Upper lobe of left lung (tissue), 6 donors: ENCODE results near the gene DEXI. TPM values are rescaled to one million over a fixed set of nuclear protein-coding genes. Genes with fewer than 3 reads are reported as not detected.

ENCODE experiments used
- ATAC-seq, 2 donors: fragments of 200-7000 bp; cut with Tn5 transposase; one replicate each; pipeline ENCODE4 v1.9.1; 2022; ENCODE audit warnings: mild to moderate bottlenecking in 2 of 2, moderate library complexity in 2 of 2; ENCODE audit not compliant: low FRiP score in 2 of 2
- DNase-seq, 2 donors: peaks; one replicate each; pipeline ENCODE4 v3.0.0-alpha.2; 2019 to 2020
- H3K27ac ChIP-seq, 4 donors: fragments of 200-600 bp; sonication (generic); one replicate each; pipeline ENCODE4 v1.5.1; 2016 to 2019
- H3K27me3 ChIP-seq, 4 donors: fragments of 200-600 bp; sonication (generic); one replicate each; pipeline ENCODE4 v1.5.1; 2017 to 2019
- H3K36me3 ChIP-seq, 4 donors: fragments of 200-600 bp; sonication (generic); one replicate each; pipeline ENCODE4 v1.5.1; 2016 to 2019
- H3K4me1 ChIP-seq, 4 donors: fragments of 200-600 bp; sonication (generic); one replicate each; pipeline ENCODE4 v1.5.1; 2018 to 2019
- H3K4me3 ChIP-seq, 4 donors: fragments of 200-600 bp; sonication (generic); one replicate each; pipeline ENCODE4 v1.5.1; 2017 to 2019; ENCODE audit warnings: mild to moderate bottlenecking in 2 of 4, moderate library complexity in 1 of 4
- H3K9me3 ChIP-seq, 4 donors: fragments of 200-600 bp; sonication (generic); one replicate each; pipeline ENCODE4 v1.5.1; 2018 to 2019
- EP300 ChIP-seq, 4 donors: sonication (generic); formaldehyde crosslinking; IDR thresholded peaks; one replicate each; pipeline ENCODE4 v1.5.1; 2017; ENCODE audit warnings: antibody characterized with exemption in 4 of 4, control low read depth in 2 of 4
- POLR2A ChIP-seq, 4 donors: fragments of 450-650 bp; IDR thresholded peaks; one replicate each; pipeline ENCODE4 v1.5.1; 2016 to 2017; ENCODE audit warnings: antibody characterized with exemption in 4 of 4, mild to moderate bottlenecking in 2 of 4
- POLR2AphosphoS5 ChIP-seq, 2 donors: sonication (generic); formaldehyde crosslinking; IDR thresholded peaks; one replicate each; pipeline ENCODE4 v1.5.1; 2017; ENCODE audit warnings: antibody characterized with exemption in 2 of 2
- WGBS, 2 donors: methylation state at CpG; one replicate each; pipeline ENCODE4 v1.1.5; 2017 to 2018; 5-methylcytosine and 5-hydroxymethylcytosine counted together
- total RNA-seq, 6 donors: library from RNA; depleted of rRNA in 4 of 6; stranded (reverse); fragments of >200 nt in 4 of 6; gene quantifications; one replicate each; pipeline versions ENCODE4 v1.1.0 to v1.2.1, GENCODE V29; 2016 to 2021
- TF ChIP-seq, protein P1 (sequence below), 6 experiments: fragments of 450-650 bp in 4 of 6; fragments of 200-600 bp in 2 of 6; sonication (generic) in 2 of 6; IDR thresholded peaks; one replicate each; pipeline ENCODE4 v1.5.1; 2016 to 2019; ENCODE audit warnings: antibody characterized with exemption in 6 of 6
- donor health status: DM: no; HTN: no; CAD: no; lungs with moderate emphysema.
- donor health status: DM: no; HTN: yes; CAD: no; lungs with severe emphysema.

The DEXI gene
- total RNA-seq, 6 donors from 2014 or later = 28.4 to 87.0 (median 55.1) TPM

GRCh38 chr16:10966129-10966528 is 23.9 kb upstream of the DEXI start:
- WGBS, 2 donors = 68 to 80% methylated on average over 5 of the region's 5 CpGs
- Histone ChIP-seq H3K36me3 (peaks cover 6 to 50% (median 37%) of the 10 kb centered on the region in 4 donors), H3K9me3 (no peaks in the 10 kb centered on the region), H3K27ac (no peak overlapping the region), H3K4me3 (no peak overlapping the region), H3K4me1 (peaks cover 4 to 8% (median 6%) of the 10 kb centered on the region in 4 donors), H3K27me3 (no peaks in the 10 kb centered on the region)
- ATAC-seq (no peak), DNase-seq (no peak)
- TF ChIP-seq, protein P1, sequence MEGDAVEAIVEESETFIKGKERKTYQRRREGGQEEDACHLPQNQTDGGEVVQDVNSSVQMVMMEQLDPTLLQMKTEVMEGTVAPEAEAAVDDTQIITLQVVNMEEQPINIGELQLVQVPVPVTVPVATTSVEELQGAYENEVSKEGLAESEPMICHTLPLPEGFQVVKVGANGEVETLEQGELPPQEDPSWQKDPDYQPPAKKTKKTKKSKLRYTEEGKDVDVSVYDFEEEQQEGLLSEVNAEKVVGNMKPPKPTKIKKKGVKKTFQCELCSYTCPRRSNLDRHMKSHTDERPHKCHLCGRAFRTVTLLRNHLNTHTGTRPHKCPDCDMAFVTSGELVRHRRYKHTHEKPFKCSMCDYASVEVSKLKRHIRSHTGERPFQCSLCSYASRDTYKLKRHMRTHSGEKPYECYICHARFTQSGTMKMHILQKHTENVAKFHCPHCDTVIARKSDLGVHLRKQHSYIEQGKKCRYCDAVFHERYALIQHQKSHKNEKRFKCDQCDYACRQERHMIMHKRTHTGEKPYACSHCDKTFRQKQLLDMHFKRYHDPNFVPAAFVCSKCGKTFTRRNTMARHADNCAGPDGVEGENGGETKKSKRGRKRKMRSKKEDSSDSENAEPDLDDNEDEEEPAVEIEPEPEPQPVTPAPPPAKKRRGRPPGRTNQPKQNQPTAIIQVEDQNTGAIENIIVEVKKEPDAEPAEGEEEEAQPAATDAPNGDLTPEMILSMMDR (IDR thresholded peaks at IDR 0.05) = no peak
- TF ChIP-seq EP300 (IDR thresholded peaks at IDR 0.05) (no peak), POLR2AphosphoS5 (IDR thresholded peaks at IDR 0.05) (no peak), POLR2A (IDR thresholded peaks at IDR 0.05) (no peak)

- 76 to 80% methylated on average over 5 to 6 of the region's 6 CpGs for WGBS, 2 donors
- Histone ChIP-seq H3K9me3 (no peaks in the 10 kb centered on the region), H3K4me1 (peaks cover 4 to 8% (median 6%) of the 10 kb centered on the region in 4 donors), H3K36me3 (peaks cover 4 to 45% (median 32%) of the 10 kb centered on the region in 4 donors), H3K4me3 (no peak overlapping the region), H3K27ac (no peak overlapping the region), H3K27me3 (no peaks in the 10 kb centered on the region)
- DNase-seq (no peak), ATAC-seq (no peak)
- TF ChIP-seq POLR2AphosphoS5 (IDR thresholded peaks at IDR 0.05) (no peak), EP300 (IDR thresholded peaks at IDR 0.05) (no peak), POLR2A (IDR thresholded peaks at IDR 0.05) (no peak)
- TF ChIP-seq, protein P1 (IDR thresholded peaks at IDR 0.05) = no peak
Observed at GRCh38 chr16:10965440-10966061, 23.3 kb upstream of the DEXI start.

DNA sequence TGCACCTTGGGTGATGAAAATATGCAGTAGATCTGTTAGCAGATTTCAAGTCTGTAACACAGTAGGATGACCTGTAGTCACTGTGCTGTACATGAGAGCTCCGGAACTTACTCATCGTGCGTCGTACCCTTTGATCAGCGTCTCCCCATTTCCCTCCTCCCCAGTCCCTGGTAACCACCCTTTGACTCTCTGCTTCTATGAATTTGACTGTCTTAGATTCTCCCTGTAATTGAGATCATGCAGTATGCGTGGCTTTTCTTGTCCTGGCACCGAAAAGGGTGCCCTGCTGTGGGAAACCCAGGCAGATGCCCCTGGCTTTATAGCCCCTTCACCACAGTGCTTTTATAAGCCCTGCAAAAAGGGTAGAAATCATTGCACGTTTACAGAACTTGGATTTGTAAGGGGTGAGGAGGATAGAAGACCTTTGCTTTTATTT is 22.6 kb upstream of the DEXI start:
- no peaks in the 10 kb centered on the region for H3K9me3 ChIP-seq
- no peak for TF ChIP-seq EP300 (IDR thresholded peaks at IDR 0.05)
- TF ChIP-seq POLR2AphosphoS5 (IDR thresholded peaks at IDR 0.05) = no peak
- TF ChIP-seq POLR2A (IDR thresholded peaks at IDR 0.05) = no peak
- TF ChIP-seq, protein P1 (IDR thresholded peaks at IDR 0.05) = no peak
- WGBS, 2 donors = 76 to 78% methylated on average over 8 of the region's 8 CpGs
- ATAC-seq (no peak), DNase-seq (no peak)
- no peak overlapping the region for H3K4me3 ChIP-seq
- peaks cover 4 to 8% (median 6%) of the 10 kb centered on the region in 4 donors for H3K4me1 ChIP-seq
- H3K27ac ChIP-seq = no peak overlapping the region
- no peaks in the 10 kb centered on the region for H3K27me3 ChIP-seq
- H3K36me3 ChIP-seq = peaks cover 1 to 38% (median 31%) of the 10 kb centered on the region in 4 donors

- Histone ChIP-seq H3K4me1 (peaks cover 4 to 8% (median 6%) of the 10 kb centered on the region in 4 donors), H3K27me3 (no peaks in the 10 kb centered on the region), H3K27ac (peak overlapping the region in 2 of 4 donors; percentile 13 to 49), H3K4me3 (no peak overlapping the region), H3K36me3 (peaks cover 0 to 39% (median 29%) of the 10 kb centered on the region in 4 donors), H3K9me3 (no peaks in the 10 kb centered on the region)
- peak; percentile 90 to 91 for ATAC-seq
- TF ChIP-seq, protein P1 (IDR thresholded peaks at IDR 0.05) = peak; percentile 89 to 95 (median 93)
- TF ChIP-seq POLR2A (IDR thresholded peaks at IDR 0.05) = no peak
- WGBS, 2 donors = 38 to 41% methylated on average over 20 of the region's 20 CpGs
- peak; percentile 89 to 94 for DNase-seq
Observed at GRCh38 chr16:10964039-10964890, 22.0 kb upstream of the DEXI start.
